ENCODE data around the gene CTNNAL1. TPM values are rescaled to one million over a fixed set of nuclear protein-coding genes. Genes with fewer than 3 reads are reported as not detected.

Gene CTNNAL1
- 36.2 to 59.4 TPM (median 49.0 TPM) in 5 replicates for total RNA-seq (2022; extraction: Qiagen RNA extraction; ENCODE audit: low read depth)

GRCh38 chr9:109012876-109013678 lies at the start of gene CTNNAL1:
CTNNAL1 (minus strand) TSS chr9:109013499; CDS start chr9:109013442, 57 bp downstream.

GRCh38 chr9:108934323-108934893 lies 78.9 kb downstream of the CTNNAL1 start, which contains the start of gene ABITRAM:
ABITRAM (plus strand) TSS chr9:108934400; CDS start chr9:108934487, 87 bp downstream.

GRCh38 chr9:108933718-108934322 lies 79.5 kb downstream of the CTNNAL1 start, which contains the start of gene ELP1:
ELP1 (minus strand) TSS chr9:108934124; CDS start chr9:108931146, 2,978 bp downstream.

Other genes with a start within 250 kb of the CTNNAL1 start
- gene ACTL7B, start 157.5 kb downstream of the CTNNAL1 start, total RNA-seq (2022; extraction: Qiagen RNA extraction; ENCODE audit: low read depth): not detected in 5 replicates
- gene ACTL7A, start 151.2 kb downstream of the CTNNAL1 start, total RNA-seq (2022; extraction: Qiagen RNA extraction; ENCODE audit: low read depth): not detected in 5 replicates
- 18.5 to 25.6 TPM (median 21.2 TPM) in 5 replicates for gene ELP1, start 79.4 kb downstream of the CTNNAL1 start, total RNA-seq (2022; extraction: Qiagen RNA extraction; ENCODE audit: low read depth)
- gene ABITRAM, start 79.1 kb downstream of the CTNNAL1 start, total RNA-seq (2022; extraction: Qiagen RNA extraction; ENCODE audit: low read depth): 17.1 to 25.0 TPM (median 22.3 TPM) in 5 replicates
- 31.5 to 47.8 TPM (median 45.7 TPM) in 5 replicates for gene TMEM245, start 106.4 kb upstream of the CTNNAL1 start, total RNA-seq (2022; extraction: Qiagen RNA extraction; ENCODE audit: low read depth)
- gene FRRS1L, start 153.8 kb upstream of the CTNNAL1 start, total RNA-seq (2022; extraction: Qiagen RNA extraction; ENCODE audit: low read depth): 0.14 to 0.49 TPM (median 0.30 TPM) in 5 replicates